ENCODE data around the gene DEFB121.

DEFB121 gene

DNA sequence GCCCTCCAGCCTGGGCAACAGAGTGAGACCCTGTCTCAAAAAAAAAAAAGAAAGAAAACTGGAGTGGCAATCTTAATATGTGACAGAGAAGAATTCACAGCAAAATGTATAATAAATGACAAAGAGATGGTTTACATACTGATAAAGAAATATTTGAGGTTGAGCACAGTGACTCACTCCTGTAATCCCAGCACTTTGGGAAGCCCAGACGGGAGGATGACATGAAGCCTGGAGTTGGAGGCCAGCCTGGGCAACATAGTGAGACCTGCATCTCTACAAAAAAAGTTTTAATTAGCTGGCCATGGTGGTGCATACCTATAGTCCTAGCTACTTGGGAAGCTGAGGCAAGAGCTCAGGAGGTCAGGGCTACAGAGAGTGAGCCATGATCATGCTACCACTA, 50.0 kb downstream of the DEFB121 start:
- no peak for DNase-seq
